Neutrophil (primary cell): ENCODE results near the gene ARL5A.

Experiments used
- H3K27ac ChIP-seq: fragments of 200-600 bp; sonication (generic); 2 replicates; pipeline ENCODE4 v1.5.1; 2016; ENCODE audit warnings: mild to moderate bottlenecking, moderate library complexity
- H3K27me3 ChIP-seq: fragments of 200-600 bp; sonication (generic); 2 replicates; pipeline ENCODE4 v1.6.0; 2016; ENCODE audit warnings: mild to moderate bottlenecking
- H3K36me3 ChIP-seq: fragments of 200-600 bp; sonication (generic); 2 replicates; pipeline ENCODE4 v1.5.1; 2017
- H3K4me1 ChIP-seq, 2 experiments: fragments of 200-600 bp in 1 of 2; sonication (generic) in 1 of 2; 1 replicate in 1 of 2; 2 replicates in 1 of 2; pipeline versions ENCODE4 v1.5.1 to v1.6.1; 2013 to 2016; ENCODE audit warnings: low read depth in 1 of 2, low read length in 1 of 2, mild to moderate bottlenecking in 1 of 2, moderate library complexity in 1 of 2; ENCODE audit not compliant: control insufficient read depth in 1 of 2, insufficient read depth in 1 of 2
- H3K4me3 ChIP-seq, 2 experiments: fragments of 200-600 bp in 1 of 2; sonication (generic) in 1 of 2; 1 replicate in 1 of 2; 2 replicates in 1 of 2; pipeline ENCODE4 v1.5.1; 2013 to 2016; ENCODE audit warnings: low read depth in 1 of 2, low read length in 1 of 2, mild to moderate bottlenecking in 1 of 2, moderate library complexity in 1 of 2
- H3K9me3 ChIP-seq: fragments of 200-600 bp; sonication (generic); 2 replicates; pipeline ENCODE4 v1.5.1; 2016
- CTCF ChIP-seq: fragments of 200-600 bp; sonication (generic); IDR thresholded peaks from 2 replicates; pipeline ENCODE4 v1.5.1; 2016; ENCODE audit warnings: antibody characterized with exemption

ARL5A gene

GRCh38 chr2:151767536-151767935 is 60.7 kb downstream of the ARL5A start:
- H3K36me3 ChIP-seq, result no peaks in the 10 kb centered on the region
- H3K9me3 ChIP-seq, result no peaks in the 10 kb centered on the region
- no peak overlapping the region for H3K27ac ChIP-seq
- TF ChIP-seq CTCF, result no peak
- no peak overlapping the region for H3K4me3 ChIP-seq
- H3K27me3 ChIP-seq, result no peaks in the 10 kb centered on the region
- H3K4me1 ChIP-seq, result no peaks in the 10 kb centered on the region

- TF ChIP-seq CTCF, result no peak
- Histone ChIP-seq H3K4me1 (no peaks in the 10 kb centered on the region), H3K9me3 (no peaks in the 10 kb centered on the region), H3K27me3 (no peaks in the 10 kb centered on the region), H3K4me3 (no peak overlapping the region), H3K27ac (no peak overlapping the region), H3K36me3 (no peaks in the 10 kb centered on the region)
Measured at GRCh38 chr2:151766437-151767153, 61.6 kb downstream of the ARL5A start.

- H3K36me3 ChIP-seq, result no peaks in the 10 kb centered on the region
- no peaks in the 10 kb centered on the region for H3K9me3 ChIP-seq
- no peaks in the 10 kb centered on the region for H3K27me3 ChIP-seq
- H3K27ac ChIP-seq, result no peak overlapping the region
- no peak overlapping the region for H3K4me3 ChIP-seq
- TF ChIP-seq CTCF, result no peak
- H3K4me1 ChIP-seq, result no peaks in the 10 kb centered on the region
Measured at GRCh38 chr2:151765760-151766410, 62.3 kb downstream of the ARL5A start.

- no peak overlapping the region for H3K4me3 ChIP-seq
- no peaks in the 10 kb centered on the region for H3K9me3 ChIP-seq
- no peak overlapping the region for H3K27ac ChIP-seq
- TF ChIP-seq CTCF, result no peak
- no peaks in the 10 kb centered on the region for H3K36me3 ChIP-seq
- H3K4me1 ChIP-seq, result no peaks in the 10 kb centered on the region
- H3K27me3 ChIP-seq, result no peaks in the 10 kb centered on the region
Measured at GRCh38 chr2:151762694-151763093, 65.5 kb downstream of the ARL5A start.

GRCh38 chr2:151761687-151762086 is 66.5 kb downstream of the ARL5A start:
- Histone ChIP-seq H3K27me3 (no peaks in the 10 kb centered on the region), H3K9me3 (no peaks in the 10 kb centered on the region), H3K27ac (no peak overlapping the region), H3K36me3 (no peaks in the 10 kb centered on the region), H3K4me1 (no peaks in the 10 kb centered on the region), H3K4me3 (no peak overlapping the region)
- no peak for TF ChIP-seq CTCF
